SK-N-SH (cell line): Measurements from ENCODE around the gene LCP2. TPM values are rescaled to one million over a fixed set of nuclear protein-coding genes. Genes with fewer than 3 reads are reported as not detected.

Experiments
- CTCF ChIA-PET: fragments of 300-600, 350-600 bp; formaldehyde crosslinking; extraction: SDS; loops from one replicate; lab custom pipeline; 2021; lab: Yijun Ruan, JAX
- POLR2A ChIA-PET: fragments of 350-600 bp; sonication (Branson Sonifier 250); formaldehyde crosslinking; extraction: SDS; loops from one replicate; lab custom pipeline; 2020; ENCODE audit warnings: antibody characterized with exemption, inconsistent platforms; lab: Yijun Ruan, JAX
- DNase-seq: peaks from one replicate; pipeline ENCODE4 v3.0.0; 2012
- H2AFZ ChIP-seq: fragments of 200-600 bp; sonication (generic); 2 replicates; pipeline ENCODE4 v1.8.1; 2016; ENCODE audit warnings: antibody characterized with exemption, mild to moderate bottlenecking, low read depth
- H3F3A ChIP-seq: fragments of 200-600 bp; sonication (generic); replicated peaks from 2 replicates; pipeline ENCODE3; 2016; ENCODE audit warnings: antibody characterized with exemption, mild to moderate bottlenecking; ENCODE audit not compliant: insufficient read depth
- H3K27ac ChIP-seq, 2 experiments: fragments of 200-500 bp in 1 of 2; fragments of 200-600 bp in 1 of 2; sonication (Bioruptor generic) in 1 of 2; sonication (generic), shearing (Covaris generic) in 1 of 2; 2 replicates each; pipeline versions ENCODE4 v1.5.1 to v1.6.1; 2014 to 2016; ENCODE audit warnings: low read depth in 2 of 2, inconsistent platforms in 1 of 2, low read length in 1 of 2, mild to moderate bottlenecking in 1 of 2, mixed read lengths in 1 of 2
- H3K27me3 ChIP-seq: fragments of 200-600 bp; sonication (generic), shearing (Covaris generic); 2 replicates; pipeline ENCODE4 v1.6.1; 2016; ENCODE audit warnings: mixed run types; ENCODE audit not compliant: insufficient read depth
- H3K36me3 ChIP-seq, 2 experiments: fragments of 200-500 bp in 1 of 2; fragments of 200-600 bp in 1 of 2; sonication (Bioruptor generic) in 1 of 2; sonication (generic) in 1 of 2; replicated peaks in 1 of 2; 2 replicates each; pipeline versions ENCODE3 to v1.5.1; 2014 to 2016; ENCODE audit warnings: low read length in 1 of 2, mild to moderate bottlenecking in 1 of 2; ENCODE audit not compliant: insufficient read depth in 2 of 2, control insufficient read depth in 1 of 2
- H3K4me1 ChIP-seq, 2 experiments: fragments of 200-500 bp in 1 of 2; fragments of 200-600 bp in 1 of 2; sonication (Bioruptor generic) in 1 of 2; sonication (generic), shearing (Covaris generic) in 1 of 2; 2 replicates each; pipeline versions ENCODE4 v1.5.1 to v1.6.1; 2014 to 2016; ENCODE audit warnings: low read depth in 1 of 2, low read length in 1 of 2, mixed run types in 1 of 2; ENCODE audit not compliant: insufficient read depth in 2 of 2, control insufficient read depth in 1 of 2
- H3K4me2 ChIP-seq: fragments of 200-600 bp; sonication (generic), shearing (Covaris generic); 2 replicates; pipeline ENCODE4 v1.6.1; 2017; ENCODE audit warnings: mixed run types
- H3K4me3 ChIP-seq, 2 experiments: fragments of 200-500 bp in 1 of 2; fragments of 200-600 bp in 1 of 2; sonication (Bioruptor generic) in 1 of 2; sonication (generic), shearing (Covaris generic) in 1 of 2; 2 replicates each; pipeline versions ENCODE4 v1.5.1 to v1.8.1; 2014 to 2016; ENCODE audit warnings: low read depth in 2 of 2, inconsistent platforms in 1 of 2, low read length in 1 of 2, mild to moderate bottlenecking in 1 of 2, mixed read lengths in 1 of 2, moderate library complexity in 1 of 2
- H3K79me2 ChIP-seq: fragments of 200-600 bp; sonication (generic); 2 replicates; pipeline ENCODE4 v1.8.1; 2017; ENCODE audit warnings: mild to moderate bottlenecking; ENCODE audit not compliant: insufficient read depth
- H3K9ac ChIP-seq: fragments of 200-600 bp; sonication (generic); 2 replicates; pipeline ENCODE4 v1.6.1; 2017; ENCODE audit warnings: mixed run types
- H3K9me2 ChIP-seq: fragments of 200-600 bp; sonication (generic); 2 replicates; pipeline ENCODE4 v1.6.1; 2017; ENCODE audit warnings: mixed run types
- H3K9me3 ChIP-seq: fragments of 200-600 bp; sonication (generic); 2 replicates; pipeline ENCODE4 v1.6.1; 2017; ENCODE audit warnings: mixed run types, mild to moderate bottlenecking, moderate library complexity
- H4K20me1 ChIP-seq: fragments of 200-600 bp; sonication (generic); 2 replicates; pipeline ENCODE4 v1.6.1; 2017; ENCODE audit warnings: mild to moderate bottlenecking, mixed run types; ENCODE audit not compliant: insufficient read depth
- CHD2 ChIP-seq: fragments of 150-350 bp; IDR thresholded peaks from 2 replicates; pipeline ENCODE4 v1.6.1; 2018; ENCODE audit warnings: low read length; ENCODE audit not compliant: partially characterized antibody
- EP300 ChIP-seq, 2 experiments: IDR thresholded peaks; 2 replicates each; pipeline versions ENCODE4 v1.4.0 to v1.6.1; 2012; ENCODE audit warnings: borderline replicate concordance in 1 of 2, low read depth in 1 of 2, low read length in 1 of 2
- FOXM1 ChIP-seq: IDR thresholded peaks from 2 replicates; pipeline ENCODE4 v1.4.0; 2012; ENCODE audit warnings: low read depth, mild to moderate bottlenecking
- GATA2 ChIP-seq: sonication (generic); formaldehyde crosslinking; IDR thresholded peaks from 2 replicates; pipeline ENCODE4 v1.5.0; 2020; ENCODE audit warnings: mild to moderate bottlenecking, missing genetic modification reagents
- JUND ChIP-seq: IDR thresholded peaks from 2 replicates; pipeline ENCODE4 v1.4.0; 2012
- MEF2A ChIP-seq: IDR thresholded peaks from 2 replicates; pipeline ENCODE4 v1.4.0; 2012; ENCODE audit warnings: low read depth, borderline replicate concordance
- NRF1 ChIP-seq: IDR thresholded peaks from 2 replicates; pipeline ENCODE4 v1.6.1; 2012; ENCODE audit warnings: low read depth, mild to moderate bottlenecking, low read length
- POLR2AphosphoS5 ChIP-seq: IDR thresholded peaks from 2 replicates; pipeline ENCODE4 v1.6.1; 2012; ENCODE audit warnings: low read depth, low read length
- RAD21 ChIP-seq: IDR thresholded peaks from 2 replicates; pipeline ENCODE4 v1.6.1; 2012; ENCODE audit warnings: mild to moderate bottlenecking, low read length
- RCOR1 ChIP-seq: fragments of 150-350 bp; IDR thresholded peaks from 2 replicates; pipeline ENCODE4 v1.6.1; 2017; ENCODE audit warnings: antibody characterized with exemption, low read length
- REST ChIP-seq: IDR thresholded peaks from 2 replicates; pipeline ENCODE4 v1.6.1; 2012; ENCODE audit warnings: mild to moderate bottlenecking, low read depth, low read length, moderate library complexity
- TAF1 ChIP-seq: IDR thresholded peaks from 2 replicates; pipeline ENCODE4 v1.6.1; 2012; ENCODE audit warnings: low read depth, mild to moderate bottlenecking, low read length, moderate library complexity, borderline replicate concordance
- TCF12 ChIP-seq: IDR thresholded peaks from 2 replicates; pipeline ENCODE4 v1.4.0; 2012
- USF1 ChIP-seq: IDR thresholded peaks from 2 replicates; pipeline ENCODE4 v1.4.0; 2012; ENCODE audit warnings: low read depth, borderline replicate concordance
- WGBS: methylation state at CpG from one replicate; pipeline ENCODE4 v1.1.6; 2017; ENCODE audit warnings: low lambda C conversion rate; 5-methylcytosine and 5-hydroxymethylcytosine counted together
- polyA plus RNA-seq, 3 experiments: library from polyadenylated mRNA; depleted of rRNA; stranded (reverse); fragments of >200 nt; gene quantifications; 2 replicates each; pipeline ENCODE4 v1.2.3, GENCODE V29; 2012

LCP2 gene
- polyA plus RNA-seq, 1 of the 3 experiments (the other 2 are of a cell fraction): not detected

- POLR2A ChIA-PET: no interaction called here
- Histone ChIP-seq H3K9ac (no peak overlapping the region), H3K4me1 (no peaks in the 10 kb centered on the region), H3K4me2 (no peak overlapping the region), H3K9me2 (no peaks in the 10 kb centered on the region), H3K27me3 (0 out of 2 replicates have a peak, but pooled peaks cover 6% of the 10 kb centered on the region), H3K27ac (no peak overlapping the region), H4K20me1 (no peaks in the 10 kb centered on the region), H3K36me3 (no peaks in the 10 kb centered on the region), H3F3A (no peaks in the 10 kb centered on the region), H3K79me2 (no peaks in the 10 kb centered on the region), H2AFZ (no peak overlapping the region), H3K4me3 (no peak overlapping the region), H3K9me3 (0 out of 2 replicates have a peak, but pooled peaks cover 4% of the 10 kb centered on the region)
- CTCF ChIA-PET: interaction anchor here (1.1 kb wide), 1 partner anchor 20 kb away, joined by 3 read pairs; no protein-coding TSS in a partner anchor
- 19% methylated on average over 2 of the region's 2 CpGs for WGBS
- no peak for TF ChIP-seq POLR2AphosphoS5
- no peak for DNase-seq
These were observed 9.4 kb downstream of the LCP2 start for GRCh38 chr5:170288151-170288550.

DNA sequence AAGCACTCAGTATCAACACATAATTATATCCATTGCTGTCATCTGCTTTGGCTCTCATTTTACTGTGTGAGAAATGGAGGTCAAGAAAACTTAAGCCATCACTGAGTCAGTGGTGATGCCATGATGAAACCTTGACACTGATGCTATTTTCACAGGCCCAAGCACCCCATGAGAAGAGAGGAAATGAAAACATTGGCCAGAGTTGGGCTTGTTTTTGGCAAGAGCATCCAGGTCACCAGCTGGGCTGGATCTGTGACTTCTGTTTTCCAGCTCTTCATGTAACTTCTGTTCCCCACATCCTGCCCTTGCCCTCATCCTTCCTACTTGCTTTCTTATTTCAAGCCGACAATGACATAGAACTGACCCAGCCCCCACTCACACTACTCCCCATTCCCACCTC is 10.0 kb downstream of the LCP2 start:
- DNase-seq: no peak
- Histone ChIP-seq H3K4me1 (no peaks in the 10 kb centered on the region), H3F3A (no peaks in the 10 kb centered on the region), H3K27ac (no peak overlapping the region), H3K9ac (no peak overlapping the region), H3K36me3 (no peaks in the 10 kb centered on the region), H3K27me3 (0 out of 2 replicates have a peak, but pooled peaks cover under 1% of the 10 kb centered on the region), H3K79me2 (no peaks in the 10 kb centered on the region), H3K9me3 (0 out of 2 replicates have a peak, but pooled peaks cover 4% of the 10 kb centered on the region), H2AFZ (no peak overlapping the region), H3K4me2 (no peak overlapping the region), H4K20me1 (no peaks in the 10 kb centered on the region), H3K4me3 (no peak overlapping the region), H3K9me2 (no peaks in the 10 kb centered on the region)
- TF ChIP-seq TAF1: no peak
- TF ChIP-seq CHD2: no peak
- TF ChIP-seq USF1: no peak
- no peak for TF ChIP-seq REST
- TF ChIP-seq FOXM1: no peak
- no peak for TF ChIP-seq TCF12
- TF ChIP-seq EP300 (IDR thresholded peaks at IDR 0.05; ENCODE audit: borderline replicate concordance in 1 of 2, low read depth in 1 of 2, low read length in 1 of 2): no peak
- TF ChIP-seq GATA2 (CRISPR knock-in tag): no peak
- TF ChIP-seq NRF1: no peak
- no peak for TF ChIP-seq RCOR1
- no peak for TF ChIP-seq MEF2A
- TF ChIP-seq RAD21: no peak
- no peak for TF ChIP-seq JUND
- 50% methylated on average over 1 of the region's 1 CpG for WGBS
- POLR2A ChIA-PET: interaction anchor here (0.7 kb wide), 1 partner anchor 164 kb away, joined by 3 read pairs; no protein-coding TSS in a partner anchor
- CTCF ChIA-PET: interaction anchor here (1.1 kb wide), 1 partner anchor 20 kb away, joined by 3 read pairs; no protein-coding TSS in a partner anchor
